ENCODE results near the gene MCRS1.
"Not testable (repeated sequence)": the region's sequence is repeated elsewhere in the genome, so short reads cannot be mapped to it uniquely, and the experiment has no call there.

MCRS1 gene

DNA sequence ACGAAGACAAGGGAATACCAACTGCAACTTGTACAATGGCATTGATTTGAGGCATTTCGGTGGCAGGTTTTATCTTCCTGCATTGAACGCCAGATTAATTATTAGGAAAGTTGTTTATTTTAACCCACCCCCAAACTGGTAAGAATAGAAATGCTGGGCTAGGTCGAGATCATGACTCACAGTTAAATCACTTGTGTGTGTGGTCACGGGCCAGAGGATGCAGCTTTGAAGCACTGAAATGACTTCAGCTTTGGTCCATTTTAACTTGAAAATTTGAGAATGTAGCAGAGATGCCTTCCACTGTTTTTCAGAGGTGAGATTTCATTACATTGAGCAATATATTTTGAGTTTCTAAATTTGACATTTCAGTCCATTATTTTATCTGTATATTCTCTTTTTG is 52.7 kb downstream of the MCRS1 start:
- DNase-seq (ENCODE audit: low read depth) = no peak

DNA sequence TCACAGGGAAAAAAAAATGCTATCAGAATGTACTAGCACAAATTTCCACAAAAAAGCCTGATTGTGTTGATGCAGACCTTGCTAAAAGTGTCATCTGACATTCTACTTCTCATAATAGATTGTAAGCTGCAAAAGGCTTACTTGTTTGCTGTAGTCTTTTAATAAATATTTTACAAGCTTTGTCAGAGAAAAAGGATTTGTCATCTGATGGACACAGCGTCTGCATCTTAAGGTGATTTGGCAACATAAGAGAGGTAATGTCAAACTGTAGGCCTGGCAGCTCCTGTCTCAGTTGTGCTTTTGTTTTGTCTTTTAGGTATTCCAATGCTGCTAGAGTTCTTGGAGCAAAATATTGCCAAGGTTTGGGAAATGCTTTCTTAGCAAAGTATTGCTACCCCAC is 55.4 kb downstream of the MCRS1 start:
- DNase-seq (ENCODE audit: low read depth) = no peak

DNA sequence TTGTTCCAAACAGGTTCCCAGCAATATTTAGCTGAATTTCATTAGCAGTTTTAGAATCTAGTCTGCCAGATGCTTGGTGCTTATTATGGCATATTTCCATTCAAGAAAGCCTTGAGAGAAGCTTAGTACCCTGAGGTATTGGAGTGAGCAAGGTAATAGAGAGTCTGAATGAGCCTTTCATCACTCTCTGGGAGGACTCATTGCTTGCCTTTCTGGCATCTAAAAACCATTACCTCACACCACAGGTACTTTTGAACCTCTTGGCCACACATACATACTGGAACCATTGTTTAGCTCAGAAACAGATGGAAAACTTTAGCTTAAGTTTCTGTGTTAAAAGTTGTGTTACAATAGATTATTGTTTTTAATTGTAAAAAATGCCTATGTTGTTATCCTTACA is 56.5 kb downstream of the MCRS1 start:
- DNase-seq (ENCODE audit: low read depth) = no peak

- DNase-seq (ENCODE audit: low read depth) = not testable (repeated sequence)
Measured at GRCh38 chr12:49509681-49510080, 58.3 kb downstream of the MCRS1 start.
